Chondrocyte (in vitro differentiated cells): ENCODE measurements around the gene NCF4. TPM values are rescaled to one million over a fixed set of nuclear protein-coding genes. Genes with fewer than 3 reads are reported as not detected.

Experiments
- DNase-seq: peaks from one replicate; pipeline ENCODE4 v3.0.0; 2021; ENCODE audit warnings: mixed read lengths, low spot score
- H3K27ac Mint-ChIP-seq: one replicate; pipeline ENCODE4 v1.8.0; 2021; ENCODE audit warnings: mild to moderate bottlenecking, moderate library complexity, mixed read lengths; ENCODE audit not compliant: unreplicated experiment
- H3K27me3 Mint-ChIP-seq: 2 replicates; pipeline ENCODE4 v1.8.0; 2021; ENCODE audit warnings: low read depth, mixed read lengths
- H3K36me3 Mint-ChIP-seq: 2 replicates; pipeline ENCODE4 v1.8.0; 2021; ENCODE audit warnings: low read depth, mixed read lengths
- H3K4me1 Mint-ChIP-seq: 2 replicates; pipeline ENCODE4 v1.8.0; 2021; ENCODE audit warnings: low read depth, mild to moderate bottlenecking, mixed read lengths
- H3K4me3 Mint-ChIP-seq: one replicate; pipeline ENCODE4 v1.8.0; 2021; ENCODE audit warnings: mild to moderate bottlenecking, moderate library complexity, mixed read lengths; ENCODE audit not compliant: unreplicated experiment
- H3K9me3 Mint-ChIP-seq: 2 replicates; pipeline ENCODE4 v1.8.0; 2021; ENCODE audit warnings: low read depth, mixed read lengths
- CTCF ChIP-seq: fragments of 200-600 bp; sonication (generic); IDR thresholded peaks from 2 replicates; pipeline ENCODE4 v1.5.0; 2021; ENCODE audit warnings: antibody characterized with exemption, mild to moderate bottlenecking, moderate library complexity
- total RNA-seq: library from RNA; stranded (reverse); gene quantifications from 3 replicates; pipeline ENCODE4 v1.2.1, GENCODE V29; 2021

The NCF4 gene
- total RNA-seq, 1 donor from 2014 or later: not detected

GRCh38 chr22:36875741-36876140 lies 14.9 kb downstream of the NCF4 start:
- H3K27ac Mint-ChIP-seq: no peak overlapping the region

DNA sequence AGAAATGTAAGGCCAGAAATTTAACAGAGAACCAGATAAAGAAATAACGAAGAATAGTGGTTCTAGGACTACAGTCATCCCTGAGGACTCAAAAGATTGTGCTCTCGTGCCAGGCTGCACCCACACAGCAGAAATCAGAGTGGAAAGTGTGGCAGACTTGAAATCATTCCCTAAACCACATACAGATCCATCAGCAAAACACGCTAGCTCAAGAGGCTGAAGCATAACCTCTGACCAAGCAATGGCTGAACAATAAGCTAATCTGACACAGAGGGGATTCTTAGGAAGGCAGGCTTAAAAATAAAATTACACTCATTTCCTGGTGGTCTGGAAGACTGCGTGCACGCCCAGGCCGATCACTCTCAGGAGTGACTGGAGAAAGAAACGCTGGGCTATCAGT lies 19.0 kb downstream of the NCF4 start:
- Mint-ChIP-seq H3K27me3 (peaks cover 31% of the 10 kb centered on the region), H3K9me3 (peaks cover 14% of the 10 kb centered on the region), H3K4me3 (no peak overlapping the region), H3K27ac (no peak overlapping the region), H3K36me3 (peaks cover 3% of the 10 kb centered on the region), H3K4me1 (no peaks in the 10 kb centered on the region)
- no peak for DNase-seq
- no peak for TF ChIP-seq CTCF

More at GRCh38 chr22:36875741-36876140, 14.9 kb downstream of the NCF4 start:
- peaks cover 37% of the 10 kb centered on the region for H3K27me3 Mint-ChIP-seq
- no peaks in the 10 kb centered on the region for H3K36me3 Mint-ChIP-seq
- H3K4me3 Mint-ChIP-seq: no peak overlapping the region
- H3K4me1 Mint-ChIP-seq: peaks cover 5% of the 10 kb centered on the region
- peaks cover 2% of the 10 kb centered on the region for H3K9me3 Mint-ChIP-seq
- TF ChIP-seq CTCF: no peak
- DNase-seq: no peak

DNA sequence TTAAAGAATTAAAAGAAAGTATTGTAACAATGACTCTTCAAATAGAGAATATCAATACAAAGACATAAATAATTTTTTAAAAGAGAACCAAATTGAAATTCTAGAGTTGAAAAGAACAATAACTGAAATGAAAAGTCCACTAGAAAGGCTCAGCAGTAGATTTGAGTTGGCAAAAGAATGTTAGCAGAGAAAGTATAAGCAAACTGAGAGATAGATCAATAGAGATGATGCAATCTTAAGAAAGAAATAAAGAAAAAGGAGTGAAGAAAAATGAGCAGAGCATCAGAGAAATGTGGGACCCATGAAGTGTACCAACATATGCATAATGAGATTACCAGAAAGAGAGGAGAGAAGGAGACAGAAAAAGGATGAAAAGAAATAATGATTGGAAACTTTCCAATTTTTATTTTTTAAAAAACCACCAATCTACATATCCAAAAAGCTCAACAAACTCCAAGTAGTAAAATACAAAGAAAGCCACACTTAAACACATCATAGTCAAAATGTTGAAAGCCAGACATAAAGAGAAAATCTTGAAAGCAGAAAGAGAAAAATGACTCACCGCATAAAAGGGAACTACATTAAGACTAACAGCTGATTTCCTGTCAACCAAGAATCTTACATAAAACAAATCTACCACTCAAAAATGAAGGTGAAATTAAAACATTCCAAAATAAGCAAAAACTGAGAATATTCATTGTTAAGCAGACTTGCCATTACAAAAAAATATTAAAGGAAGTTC lies 20.9 kb downstream of the NCF4 start:
- no peak for DNase-seq
- Mint-ChIP-seq H3K9me3 (peaks cover 14% of the 10 kb centered on the region), H3K27me3 (peaks cover 32% of the 10 kb centered on the region), H3K36me3 (peaks cover 3% of the 10 kb centered on the region), H3K4me3 (no peak overlapping the region), H3K27ac (no peak overlapping the region), H3K4me1 (no peaks in the 10 kb centered on the region)
- no peak for TF ChIP-seq CTCF

- DNase-seq: no peak
- H3K27ac Mint-ChIP-seq: no peak overlapping the region
- peaks cover 24% of the 10 kb centered on the region for H3K27me3 Mint-ChIP-seq
- no peaks in the 10 kb centered on the region for H3K4me1 Mint-ChIP-seq
- TF ChIP-seq CTCF: no peak
- no peak overlapping the region for H3K4me3 Mint-ChIP-seq
- H3K36me3 Mint-ChIP-seq: peaks cover 5% of the 10 kb centered on the region
- H3K9me3 Mint-ChIP-seq: peaks cover 14% of the 10 kb centered on the region
These were observed 23.7 kb downstream of the NCF4 start for GRCh38 chr22:36884349-36885158.

- no peak for TF ChIP-seq CTCF
- DNase-seq: no peak
- H3K27me3 Mint-ChIP-seq: peaks cover 21% of the 10 kb centered on the region
- no peaks in the 10 kb centered on the region for H3K4me1 Mint-ChIP-seq
- H3K27ac Mint-ChIP-seq: no peak overlapping the region
- H3K9me3 Mint-ChIP-seq: peaks cover 14% of the 10 kb centered on the region
- H3K4me3 Mint-ChIP-seq: no peak overlapping the region
- H3K36me3 Mint-ChIP-seq: peaks cover 5% of the 10 kb centered on the region
These were observed 24.7 kb downstream of the NCF4 start for GRCh38 chr22:36885474-36885873.
